Astrocyte (in vitro differentiated cells and primary cell): ENCODE results near the gene SOX2. TPM values are rescaled to one million over a fixed set of nuclear protein-coding genes. Genes with fewer than 3 reads are reported as not detected.

ENCODE experiments used
- DNase-seq: peaks from one replicate; pipeline ENCODE4 v3.0.0-alpha.2; 2010; ENCODE audit warnings: low read depth
- FAIRE-seq: peaks from 2 replicates; lab custom pipeline; 2011; peaks lifted over from hg19 to GRCh38; lab: Jason Lieb, UNC
- H2AFZ ChIP-seq: 2 replicates; pipeline ENCODE4 v1.6.0; 2012; ENCODE audit warnings: low read depth, low read length, inconsistent platforms
- H3K27ac ChIP-seq: 2 replicates; pipeline ENCODE4 v1.5.1; 2011; ENCODE audit warnings: low read depth, low read length, inconsistent platforms
- H3K27me3 ChIP-seq: 2 replicates; pipeline ENCODE4 v1.6.0; 2011; ENCODE audit warnings: low read length, inconsistent platforms; ENCODE audit not compliant: insufficient read depth
- H3K36me3 ChIP-seq: 2 replicates; pipeline ENCODE4 v1.5.1; 2011; ENCODE audit warnings: low read length, inconsistent platforms; ENCODE audit not compliant: insufficient read depth
- H3K4me1 ChIP-seq: 2 replicates; pipeline ENCODE4 v1.5.1; 2011; ENCODE audit warnings: low read length, inconsistent platforms; ENCODE audit not compliant: insufficient read depth
- H3K4me2 ChIP-seq: 2 replicates; pipeline ENCODE4 v1.6.0; 2012; ENCODE audit warnings: low read length, inconsistent platforms
- H3K4me3 ChIP-seq: 2 replicates; pipeline ENCODE4 v1.5.1; 2011; ENCODE audit warnings: low read depth, mild to moderate bottlenecking, low read length, inconsistent platforms; ENCODE audit not compliant: insufficient read depth
- H3K79me2 ChIP-seq: 2 replicates; pipeline ENCODE4 v1.6.0; 2012; ENCODE audit warnings: mild to moderate bottlenecking, low read length, inconsistent platforms; ENCODE audit not compliant: insufficient read depth
- H3K9ac ChIP-seq: 2 replicates; pipeline ENCODE4 v1.6.0; 2012; ENCODE audit warnings: mild to moderate bottlenecking, low read length, inconsistent platforms
- H3K9me3 ChIP-seq: 2 replicates; pipeline ENCODE4 v1.5.1; 2012; ENCODE audit warnings: low read depth, mild to moderate bottlenecking, low read length, inconsistent platforms; ENCODE audit not compliant: insufficient read depth
- H4K20me1 ChIP-seq: 2 replicates; pipeline ENCODE4 v1.6.0; 2012; ENCODE audit warnings: low read length, inconsistent platforms; ENCODE audit not compliant: insufficient read depth
- H3K27ac Mint-ChIP-seq: one replicate; pipeline ENCODE4 v1.8.0; 2021; ENCODE audit warnings: mild to moderate bottlenecking, mixed read lengths; ENCODE audit not compliant: unreplicated experiment
- H3K27me3 Mint-ChIP-seq: one replicate; pipeline ENCODE4 v1.8.0; 2021; ENCODE audit warnings: low read depth, mixed read lengths; ENCODE audit not compliant: unreplicated experiment
- H3K36me3 Mint-ChIP-seq: one replicate; pipeline ENCODE4 v1.8.0; 2021; ENCODE audit warnings: low read depth, mixed read lengths; ENCODE audit not compliant: unreplicated experiment
- H3K4me1 Mint-ChIP-seq: one replicate; pipeline ENCODE4 v1.8.0; 2021; ENCODE audit warnings: low read depth, mixed read lengths; ENCODE audit not compliant: unreplicated experiment
- H3K4me3 Mint-ChIP-seq: one replicate; pipeline ENCODE4 v1.8.0; 2021; ENCODE audit warnings: mild to moderate bottlenecking, moderate library complexity, mixed read lengths; ENCODE audit not compliant: unreplicated experiment
- H3K9me3 Mint-ChIP-seq: one replicate; pipeline ENCODE4 v1.8.0; 2021; ENCODE audit warnings: mild to moderate bottlenecking, mixed read lengths; ENCODE audit not compliant: unreplicated experiment
- EZH2 ChIP-seq: IDR thresholded peaks from 2 replicates; pipeline ENCODE4 v1.6.1; 2012; ENCODE audit warnings: mild to moderate bottlenecking, low read length, inconsistent platforms; ENCODE audit not compliant: insufficient read depth
- total RNA-seq: library from RNA; stranded (reverse); gene quantifications from 2 replicates; pipeline ENCODE4 v1.2.1, GENCODE V29; 2021
- TF ChIP-seq, protein P1 (sequence below): IDR thresholded peaks from 2 replicates; pipeline ENCODE4 v1.5.1; 2011; ENCODE audit warnings: low read depth, mild to moderate bottlenecking, inconsistent platforms, low read length, moderate library complexity; ENCODE audit not compliant: insufficient read depth

The SOX2 gene
- total RNA-seq, 1 donor from 2014 or later, result 6.5 TPM

DNA sequence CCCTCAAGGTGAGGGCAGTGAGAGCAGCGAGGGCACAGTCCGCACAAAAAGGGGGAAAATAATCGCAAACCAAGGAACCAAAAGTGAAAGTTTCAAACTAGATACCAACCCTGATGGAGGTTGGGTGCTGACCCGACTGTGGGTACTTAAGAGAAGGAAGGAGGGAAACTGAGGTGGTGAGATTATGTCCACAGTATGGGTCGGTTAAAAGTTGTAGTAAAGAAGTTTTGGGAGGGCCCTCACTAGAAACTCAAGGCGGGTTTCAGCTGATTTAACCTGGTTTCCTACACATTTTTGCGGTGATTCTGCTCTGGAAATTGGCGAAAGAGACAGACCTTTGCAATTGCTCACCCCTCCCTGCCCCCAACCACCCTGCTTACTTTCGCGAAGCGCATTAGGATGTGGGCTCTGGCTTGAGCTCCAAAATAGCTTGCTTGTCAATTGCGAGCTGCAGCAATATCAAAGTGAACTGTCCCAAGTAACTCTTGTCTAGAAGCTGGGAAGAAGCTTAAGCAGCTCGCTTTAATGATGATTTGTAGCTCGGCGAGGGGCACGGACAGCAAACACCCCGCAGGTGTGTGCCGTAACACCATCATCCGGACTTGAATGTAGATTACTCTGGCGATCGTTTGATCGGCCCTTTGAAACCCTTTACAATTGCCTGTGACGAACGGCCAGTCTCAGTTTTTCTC lies 15.8 kb downstream of the SOX2 start:
- H2AFZ ChIP-seq, result peak overlapping the region; percentile 23
- Mint-ChIP-seq H3K27me3 (peaks cover 35% of the 10 kb centered on the region), H3K4me1 (peaks cover 9% of the 10 kb centered on the region), H3K4me3 (peak overlapping the region; percentile 85), H3K36me3 (no peaks in the 10 kb centered on the region), H3K27ac (peak overlapping the region; percentile 44), H3K9me3 (peaks cover 9% of the 10 kb centered on the region)
- FAIRE-seq, result no peak
- H3K79me2 ChIP-seq, result peaks cover 10% of the 10 kb centered on the region
- peaks cover 22% of the 10 kb centered on the region for H3K4me1 ChIP-seq
- H3K4me2 ChIP-seq, result peak overlapping the region; percentile 87
- no peaks in the 10 kb centered on the region for H4K20me1 ChIP-seq
- no peaks in the 10 kb centered on the region for H3K9me3 ChIP-seq
- H3K27ac ChIP-seq, result no peak overlapping the region
- peak overlapping the region; percentile 61 for H3K4me3 ChIP-seq
- H3K9ac ChIP-seq, result peak overlapping the region; percentile 66
- H3K27me3 ChIP-seq, result peaks cover 82% of the 10 kb centered on the region
- TF ChIP-seq, protein P1, sequence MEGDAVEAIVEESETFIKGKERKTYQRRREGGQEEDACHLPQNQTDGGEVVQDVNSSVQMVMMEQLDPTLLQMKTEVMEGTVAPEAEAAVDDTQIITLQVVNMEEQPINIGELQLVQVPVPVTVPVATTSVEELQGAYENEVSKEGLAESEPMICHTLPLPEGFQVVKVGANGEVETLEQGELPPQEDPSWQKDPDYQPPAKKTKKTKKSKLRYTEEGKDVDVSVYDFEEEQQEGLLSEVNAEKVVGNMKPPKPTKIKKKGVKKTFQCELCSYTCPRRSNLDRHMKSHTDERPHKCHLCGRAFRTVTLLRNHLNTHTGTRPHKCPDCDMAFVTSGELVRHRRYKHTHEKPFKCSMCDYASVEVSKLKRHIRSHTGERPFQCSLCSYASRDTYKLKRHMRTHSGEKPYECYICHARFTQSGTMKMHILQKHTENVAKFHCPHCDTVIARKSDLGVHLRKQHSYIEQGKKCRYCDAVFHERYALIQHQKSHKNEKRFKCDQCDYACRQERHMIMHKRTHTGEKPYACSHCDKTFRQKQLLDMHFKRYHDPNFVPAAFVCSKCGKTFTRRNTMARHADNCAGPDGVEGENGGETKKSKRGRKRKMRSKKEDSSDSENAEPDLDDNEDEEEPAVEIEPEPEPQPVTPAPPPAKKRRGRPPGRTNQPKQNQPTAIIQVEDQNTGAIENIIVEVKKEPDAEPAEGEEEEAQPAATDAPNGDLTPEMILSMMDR, result no peak
- TF ChIP-seq EZH2, result no peak
- no peaks in the 10 kb centered on the region for H3K36me3 ChIP-seq
- DNase-seq, result peak; percentile 33

DNA sequence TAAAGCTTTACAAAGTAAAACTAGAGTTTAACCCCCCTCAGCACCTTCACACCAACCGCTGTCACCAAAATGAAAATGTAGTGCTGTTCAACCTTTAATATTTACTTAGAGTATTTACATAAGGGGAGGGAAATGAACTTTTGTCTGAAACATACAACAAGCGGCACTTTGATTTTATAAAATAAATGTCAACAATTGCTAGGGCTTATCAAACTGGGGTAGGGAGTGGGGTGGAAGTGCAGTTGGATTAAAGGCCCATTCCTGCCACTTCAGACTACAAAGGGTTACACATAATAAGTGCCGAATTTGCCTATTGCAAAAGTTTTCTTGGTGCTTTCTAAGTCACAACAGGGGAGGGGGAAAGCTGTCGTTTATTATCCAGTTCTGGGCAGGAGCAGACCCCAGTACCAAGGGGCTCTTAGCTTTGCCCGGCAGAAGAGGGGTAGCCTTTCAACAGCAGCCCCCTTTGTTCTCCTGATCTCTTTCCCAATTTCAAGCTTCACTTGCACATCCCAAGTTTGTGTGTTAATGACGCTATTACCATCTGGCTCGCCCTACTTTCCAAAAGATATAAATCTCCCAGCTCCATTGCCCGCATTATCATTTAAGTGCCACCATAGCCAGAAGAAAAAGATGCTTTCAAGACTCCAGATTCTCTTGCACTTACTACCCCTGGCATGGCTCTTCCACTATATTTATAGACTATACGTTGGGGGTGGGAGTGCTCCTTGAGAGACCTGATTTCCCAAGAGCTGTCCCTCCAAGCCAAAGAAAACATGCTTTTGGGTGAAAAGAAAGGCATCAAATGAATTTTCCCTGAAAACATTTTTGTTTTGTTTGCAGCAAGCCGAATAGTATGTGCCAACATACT lies 17.0 kb downstream of the SOX2 start:
- Histone ChIP-seq H3K4me2 (peak overlapping the region; percentile 40), H3K27ac (no peak overlapping the region), H4K20me1 (no peaks in the 10 kb centered on the region), H3K4me3 (no peak overlapping the region), H3K9ac (no peak overlapping the region), H3K36me3 (no peaks in the 10 kb centered on the region), H3K4me1 (peaks cover 22% of the 10 kb centered on the region), H2AFZ (no peak overlapping the region), H3K9me3 (no peaks in the 10 kb centered on the region), H3K27me3 (peaks cover 70% of the 10 kb centered on the region), H3K79me2 (no peaks in the 10 kb centered on the region)
- no peak overlapping the region for H3K27ac Mint-ChIP-seq
- H3K36me3 Mint-ChIP-seq, result no peaks in the 10 kb centered on the region
- FAIRE-seq (no peak), DNase-seq (peak; percentile 29)
- peaks cover 26% of the 10 kb centered on the region for H3K27me3 Mint-ChIP-seq
- TF ChIP-seq, protein P1, result no peak
- peak; percentile 7 for TF ChIP-seq EZH2
- H3K9me3 Mint-ChIP-seq, result peaks cover 8% of the 10 kb centered on the region
- no peak overlapping the region for H3K4me3 Mint-ChIP-seq
- H3K4me1 Mint-ChIP-seq, result peaks cover 9% of the 10 kb centered on the region
